Measurements from ENCODE around the gene LRIT2. TPM values are rescaled to one million over a fixed set of nuclear protein-coding genes. Genes with fewer than 3 reads are reported as not detected.
"Not testable (repeated sequence)": the region's sequence is repeated elsewhere in the genome, so short reads cannot be mapped to it uniquely, and the experiment has no call there.

Gene LRIT2
- total RNA-seq, 1 donor from 2014 or later, result not detected

- no peak overlapping the region for H3K27ac ChIP-seq
- ATAC-seq, result no peak
- H3K36me3 ChIP-seq, result no peaks in the 10 kb centered on the region
- no peaks in the 10 kb centered on the region for H3K9me3 ChIP-seq
- no peak for TF ChIP-seq CTCF (IDR thresholded peaks at IDR 0.05)
- no peaks in the 10 kb centered on the region for H3K27me3 ChIP-seq
- intact Hi-C loops (cut with DNase I), result no loop called here
- DNase-seq, result no peak
- no peak overlapping the region for H3K4me3 ChIP-seq
- H3K4me1 ChIP-seq, result no peaks in the 10 kb centered on the region
Observed at GRCh38 chr10:84175436-84175835, 49.9 kb downstream of the LRIT2 start.

DNA sequence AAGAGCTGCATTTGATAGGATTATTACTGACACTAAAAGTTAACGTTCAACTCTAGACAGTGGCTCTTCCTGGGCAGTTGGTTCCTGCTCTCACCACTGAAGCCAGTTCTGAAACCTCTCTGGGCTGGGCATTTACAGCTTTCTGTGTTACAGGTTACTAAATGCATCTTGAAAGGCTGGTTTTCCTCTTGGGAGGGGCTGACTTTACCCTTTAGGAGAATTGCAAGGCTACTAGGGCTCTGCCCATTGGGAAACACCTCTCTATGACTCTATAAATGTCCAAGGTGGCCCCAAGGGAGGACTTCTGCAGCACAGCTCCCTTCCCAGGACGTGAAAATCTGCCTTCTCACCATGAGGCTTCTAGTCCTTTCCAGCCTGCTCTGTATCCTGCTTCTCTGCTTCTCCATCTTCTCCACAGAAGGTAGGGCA lies 51.8 kb downstream of the LRIT2 start, which contains the start of gene GPR15LG:
Gene GPR15LG, plus strand, starts transcription at position 301 of the 429 bp plus-strand sequence. Its CDS starts 51 bp downstream, at position 352.
- no peak within 1 kb of the TSS for H3K4me3 ChIP-seq
- H3K9me3 ChIP-seq, result no peaks in the 10 kb centered on the region
- intact Hi-C loops (cut with DNase I), result no loop called here
- no peaks in the 10 kb centered on the region for H3K36me3 ChIP-seq
- DNase-seq (no peak), ATAC-seq (no peak)
- H3K27me3 ChIP-seq, result no peaks in the 10 kb centered on the region
- no peak for TF ChIP-seq CTCF (IDR thresholded peaks at IDR 0.05)
- no peaks in the 10 kb centered on the region for H3K4me1 ChIP-seq
- no peak within 1 kb of the TSS for H3K27ac ChIP-seq

DNA sequence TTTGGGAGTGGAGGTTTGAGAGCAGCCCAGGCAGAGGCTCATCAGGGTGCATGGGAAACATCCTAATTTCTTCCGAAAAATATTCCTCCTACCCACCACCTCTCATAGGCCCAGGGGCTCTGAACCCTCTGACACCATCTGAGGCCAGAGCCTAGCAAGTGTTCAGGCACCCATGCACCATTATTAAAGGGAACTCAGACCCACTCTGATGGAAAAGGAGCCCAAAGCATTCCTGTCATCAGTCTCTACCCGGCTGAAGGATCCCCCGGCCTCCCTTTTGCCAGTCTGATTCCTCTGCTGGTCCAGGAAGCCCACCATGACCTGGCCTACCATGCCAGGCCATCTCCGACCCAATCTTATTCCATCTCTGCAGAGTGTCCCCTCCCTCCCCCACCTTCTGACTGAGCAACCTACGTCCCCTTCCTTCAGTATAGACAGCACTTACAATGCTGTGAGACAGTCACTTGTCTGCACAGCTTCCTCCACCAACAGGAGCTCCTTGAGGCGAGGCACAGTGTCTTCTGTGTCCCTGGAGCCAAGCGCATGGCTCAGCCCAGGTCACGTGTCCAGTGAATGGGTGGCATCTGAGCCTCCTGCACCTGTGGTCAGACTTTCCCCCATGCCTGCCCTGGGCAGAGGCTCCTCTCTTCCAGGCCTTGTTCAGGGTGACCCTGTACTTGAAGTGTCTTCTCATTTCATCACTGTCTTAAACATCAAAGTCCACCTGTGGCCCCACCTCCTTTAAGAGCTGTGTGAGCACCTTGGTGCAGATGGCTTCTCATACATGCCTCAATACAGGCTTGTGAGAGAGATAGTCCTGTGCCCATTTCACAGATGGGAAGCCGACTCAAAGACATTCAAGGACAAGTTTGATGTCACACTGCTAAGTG lies 52.6 kb downstream of the LRIT2 start:
- H3K27me3 ChIP-seq, result no peaks in the 10 kb centered on the region
- ATAC-seq, result no peak
- no peak for DNase-seq
- no peaks in the 10 kb centered on the region for H3K36me3 ChIP-seq
- H3K27ac ChIP-seq, result no peak overlapping the region
- no peak for TF ChIP-seq CTCF (IDR thresholded peaks at IDR 0.05)
- intact Hi-C loops (cut with DNase I), result no loop called here
- H3K9me3 ChIP-seq, result no peaks in the 10 kb centered on the region
- H3K4me1 ChIP-seq, result no peaks in the 10 kb centered on the region
- no peak overlapping the region for H3K4me3 ChIP-seq

- H3K4me1 ChIP-seq; DNase-seq; ATAC-seq; H3K9me3 ChIP-seq; intact Hi-C loops (cut with DNase I); H3K27ac ChIP-seq; H3K36me3 ChIP-seq; H3K4me3 ChIP-seq; H3K27me3 ChIP-seq: not testable (repeated sequence)
Observed at GRCh38 chr10:84171700-84172466, 53.5 kb downstream of the LRIT2 start.

- intact Hi-C loops (cut with DNase I); ATAC-seq; H3K4me3 ChIP-seq; H3K36me3 ChIP-seq; H3K9me3 ChIP-seq; H3K27me3 ChIP-seq; H3K27ac ChIP-seq; H3K4me1 ChIP-seq; DNase-seq: not testable (repeated sequence)
Observed at GRCh38 chr10:84171237-84171636, 54.1 kb downstream of the LRIT2 start.

Other genes with a start within 250 kb of the LRIT2 start
- gene GHITM, start 86.0 kb downstream of the LRIT2 start, total RNA-seq, result 117 TPM
- gene GPR15LG, start 51.7 kb downstream of the LRIT2 start, total RNA-seq, result not detected
- gene CDHR1, start 31.0 kb downstream of the LRIT2 start, total RNA-seq, result 0.35 TPM
- gene LRIT1, start 16.0 kb upstream of the LRIT2 start, total RNA-seq, result not detected
- gene RGR, start 19.5 kb upstream of the LRIT2 start, total RNA-seq, result 0.41 TPM
- gene CCSER2, start 103.0 kb upstream of the LRIT2 start, total RNA-seq, result 74.4 TPM